ENCODE data around the gene JAKMIP2. TPM values are rescaled to one million over a fixed set of nuclear protein-coding genes. Genes with fewer than 3 reads are reported as not detected.

JAKMIP2 gene
- total and polyA plus RNA-seq, 8 donors: 0.73 to 11.7 (median 8.1) TPM

GRCh38 chr5:147648597-147648996 lies 133.9 kb downstream of the JAKMIP2 start:
- H3K27me3 ChIP-seq: no peaks in the 10 kb centered on the region
- ATAC-seq: no peak
- no peaks in the 10 kb centered on the region for H3K4me1 ChIP-seq
- no peak overlapping the region for H3K27ac ChIP-seq
- no peak overlapping the region for H3K4me3 ChIP-seq
- H3K9me3 ChIP-seq: peaks cover 0 to 2% of the 10 kb centered on the region in 2 donors
- intact Hi-C loops (cut with DNase I): no loop called here
- H3K36me3 ChIP-seq: no peaks in the 10 kb centered on the region
- TF ChIP-seq CTCF (IDR thresholded peaks at IDR 0.05): no peak
- DNase-seq: no peak

- Histone ChIP-seq H3K27ac (no peak overlapping the region), H3K27me3 (no peaks in the 10 kb centered on the region), H3K9me3 (no peaks in the 10 kb centered on the region), H3K4me3 (no peak overlapping the region), H3K4me1 (no peaks in the 10 kb centered on the region), H3K36me3 (no peaks in the 10 kb centered on the region)
- intact Hi-C loops (cut with DNase I): no loop called here
- TF ChIP-seq CTCF (IDR thresholded peaks at IDR 0.05): no peak
- ATAC-seq (no peak), DNase-seq (no peak)
Observed at GRCh38 chr5:147645197-147645596, 137.3 kb downstream of the JAKMIP2 start.

GRCh38 chr5:147644460-147644859 lies 138.1 kb downstream of the JAKMIP2 start:
- no peaks in the 10 kb centered on the region for H3K4me1 ChIP-seq
- H3K4me3 ChIP-seq: no peak overlapping the region
- no peaks in the 10 kb centered on the region for H3K9me3 ChIP-seq
- no peak for DNase-seq
- no peak overlapping the region for H3K27ac ChIP-seq
- H3K27me3 ChIP-seq: no peaks in the 10 kb centered on the region
- intact Hi-C loops (cut with DNase I): no loop called here
- no peak for TF ChIP-seq CTCF (IDR thresholded peaks at IDR 0.05)
- ATAC-seq: no peak
- no peaks in the 10 kb centered on the region for H3K36me3 ChIP-seq

GRCh38 chr5:147643142-147643541 lies 139.4 kb downstream of the JAKMIP2 start:
- Histone ChIP-seq H3K9me3 (no peaks in the 10 kb centered on the region), H3K27ac (no peak overlapping the region), H3K36me3 (no peaks in the 10 kb centered on the region), H3K4me3 (no peak overlapping the region), H3K27me3 (no peaks in the 10 kb centered on the region), H3K4me1 (no peaks in the 10 kb centered on the region)
- ATAC-seq (no peak), DNase-seq (no peak)
- TF ChIP-seq CTCF (IDR thresholded peaks at IDR 0.05): no peak
- intact Hi-C loops (cut with DNase I): no loop called here

GRCh38 chr5:147642666-147643065 lies 139.9 kb downstream of the JAKMIP2 start:
- H3K27me3 ChIP-seq: no peaks in the 10 kb centered on the region
- DNase-seq (no peak), ATAC-seq (no peak)
- intact Hi-C loops (cut with DNase I): no loop called here
- no peaks in the 10 kb centered on the region for H3K9me3 ChIP-seq
- no peaks in the 10 kb centered on the region for H3K4me1 ChIP-seq
- TF ChIP-seq CTCF (IDR thresholded peaks at IDR 0.05): no peak
- H3K4me3 ChIP-seq: no peak overlapping the region
- no peak overlapping the region for H3K27ac ChIP-seq
- no peaks in the 10 kb centered on the region for H3K36me3 ChIP-seq

Measured in left lung (tissue), 10 donors.